Upper lobe of left lung (tissue), 6 donors: ENCODE data around the gene RNF7. TPM values are rescaled to one million over a fixed set of nuclear protein-coding genes. Genes with fewer than 3 reads are reported as not detected.
"Not testable (repeated sequence)": the region's sequence is repeated elsewhere in the genome, so short reads cannot be mapped to it uniquely, and the experiment has no call there.

Source experiments
- ATAC-seq, 2 donors: fragments of 200-7000 bp; cut with Tn5 transposase; one replicate each; pipeline ENCODE4 v1.9.1; 2022; ENCODE audit warnings: mild to moderate bottlenecking in 2 of 2, moderate library complexity in 2 of 2; ENCODE audit not compliant: low FRiP score in 2 of 2
- DNase-seq, 2 donors: peaks; one replicate each; pipeline ENCODE4 v3.0.0-alpha.2; 2019 to 2020
- H3K27ac ChIP-seq, 4 donors: fragments of 200-600 bp; sonication (generic); one replicate each; pipeline ENCODE4 v1.5.1; 2016 to 2019
- H3K27me3 ChIP-seq, 4 donors: fragments of 200-600 bp; sonication (generic); one replicate each; pipeline ENCODE4 v1.5.1; 2017 to 2019
- H3K36me3 ChIP-seq, 4 donors: fragments of 200-600 bp; sonication (generic); one replicate each; pipeline ENCODE4 v1.5.1; 2016 to 2019
- H3K4me1 ChIP-seq, 4 donors: fragments of 200-600 bp; sonication (generic); one replicate each; pipeline ENCODE4 v1.5.1; 2018 to 2019
- H3K4me3 ChIP-seq, 4 donors: fragments of 200-600 bp; sonication (generic); one replicate each; pipeline ENCODE4 v1.5.1; 2017 to 2019; ENCODE audit warnings: mild to moderate bottlenecking in 2 of 4, moderate library complexity in 1 of 4
- H3K9me3 ChIP-seq, 4 donors: fragments of 200-600 bp; sonication (generic); one replicate each; pipeline ENCODE4 v1.5.1; 2018 to 2019
- CTCF ChIP-seq, 6 experiments: fragments of 450-650 bp in 4 of 6; fragments of 200-600 bp in 2 of 6; sonication (generic) in 2 of 6; IDR thresholded peaks; one replicate each; pipeline ENCODE4 v1.5.1; 2016 to 2019; ENCODE audit warnings: antibody characterized with exemption in 6 of 6
- EP300 ChIP-seq, 4 donors: sonication (generic); formaldehyde crosslinking; IDR thresholded peaks; one replicate each; pipeline ENCODE4 v1.5.1; 2017; ENCODE audit warnings: antibody characterized with exemption in 4 of 4, control low read depth in 2 of 4
- POLR2A ChIP-seq, 4 donors: fragments of 450-650 bp; IDR thresholded peaks; one replicate each; pipeline ENCODE4 v1.5.1; 2016 to 2017; ENCODE audit warnings: antibody characterized with exemption in 4 of 4, mild to moderate bottlenecking in 2 of 4
- POLR2AphosphoS5 ChIP-seq, 2 donors: sonication (generic); formaldehyde crosslinking; IDR thresholded peaks; one replicate each; pipeline ENCODE4 v1.5.1; 2017; ENCODE audit warnings: antibody characterized with exemption in 2 of 2
- WGBS, 2 donors: methylation state at CpG; one replicate each; pipeline ENCODE4 v1.1.5; 2017 to 2018; 5-methylcytosine and 5-hydroxymethylcytosine counted together
- total RNA-seq, 6 donors: library from RNA; depleted of rRNA in 4 of 6; stranded (reverse); fragments of >200 nt in 4 of 6; gene quantifications; one replicate each; pipeline versions ENCODE4 v1.1.0 to v1.2.1, GENCODE V29; 2016 to 2021
- donor health status: DM: no; HTN: no; CAD: no; lungs with moderate emphysema.
- donor health status: DM: no; HTN: yes; CAD: no; lungs with severe emphysema.

RNF7 gene
- total RNA-seq, 6 donors from 2014 or later = 9.4 to 76.3 (median 49.0) TPM

GRCh38 chr3:141753399-141753798 is 15.3 kb downstream of the RNF7 start:
- H3K27ac ChIP-seq = no peak overlapping the region
- peaks cover 2 to 41% (median 7%) of the 10 kb centered on the region in 4 donors for H3K36me3 ChIP-seq
- WGBS, 2 donors = 95% methylated on average over 3 of the region's 3 CpGs

GRCh38 chr3:141754032-141754431 is 15.9 kb downstream of the RNF7 start:
- DNase-seq = no peak
- 96% methylated on average over 1 of the region's 1 CpG for WGBS, 2 donors
- Histone ChIP-seq H3K36me3 (peaks cover 2 to 34% (median 7%) of the 10 kb centered on the region in 4 donors), H3K27me3 (no peaks in the 10 kb centered on the region), H3K4me3 (no peak overlapping the region), H3K9me3 (no peaks in the 10 kb centered on the region), H3K4me1 (no peaks in the 10 kb centered on the region), H3K27ac (no peak overlapping the region)
- no peak for ATAC-seq
- TF ChIP-seq CTCF (IDR thresholded peaks at IDR 0.05) (no peak), EP300 (IDR thresholded peaks at IDR 0.05) (no peak), POLR2A (IDR thresholded peaks at IDR 0.05) (no peak), POLR2AphosphoS5 (IDR thresholded peaks at IDR 0.05) (no peak)

More at GRCh38 chr3:141753399-141753798, 15.3 kb downstream of the RNF7 start:
- DNase-seq = no peak
- Histone ChIP-seq H3K4me1 (no peaks in the 10 kb centered on the region), H3K27me3 (no peaks in the 10 kb centered on the region), H3K9me3 (no peaks in the 10 kb centered on the region), H3K4me3 (no peak overlapping the region)
- TF ChIP-seq EP300 (IDR thresholded peaks at IDR 0.05) = no peak
- TF ChIP-seq POLR2A (IDR thresholded peaks at IDR 0.05) = no peak
- ATAC-seq = no peak

- peak in 1 of 2 donors; percentile 13 for DNase-seq
- not testable (repeated sequence) for H3K27ac ChIP-seq, H3K4me1 ChIP-seq, H3K9me3 ChIP-seq, H3K36me3 ChIP-seq, H3K27me3 ChIP-seq, ATAC-seq, H3K4me3 ChIP-seq
- WGBS, 2 donors = 82 to 100% methylated on average over 7 to 11 of the region's 19 CpGs
Measured at GRCh38 chr3:141762552-141762951, 24.5 kb downstream of the RNF7 start.

- Histone ChIP-seq H3K4me3 (no peak within 1 kb of the TSS), H3K27me3 (no peaks in the 10 kb centered on the region), H3K9me3 (no peaks in the 10 kb centered on the region), H3K27ac (no peak within 1 kb of the TSS), H3K36me3 (no peaks in the 10 kb centered on the region), H3K4me1 (peaks cover 0 to 9% (median 0%) of the 10 kb centered on the region in 4 donors)
- DNase-seq (peak in 1 of 2 donors; percentile 15), ATAC-seq (no peak)
- TF ChIP-seq CTCF (IDR thresholded peaks at IDR 0.05) (no peak), POLR2A (IDR thresholded peaks at IDR 0.05) (no peak), POLR2AphosphoS5 (IDR thresholded peaks at IDR 0.05) (no peak), EP300 (IDR thresholded peaks at IDR 0.05) (no peak)
- 94 to 98% methylated on average over 8 to 9 of the region's 9 CpGs for WGBS, 2 donors
Measured at GRCh38 chr3:141763088-141763750, 25.1 kb downstream of the RNF7 start, which contains the start of gene GRK7. TSS of gene GRK7 (plus strand) at chr3:141763408. CDS start at chr3:141778285, 14,877 bp downstream.

GRCh38 chr3:141764045-141764444 is 25.9 kb downstream of the RNF7 start:
- 93 to 97% methylated on average over 2 of the region's 2 CpGs for WGBS, 2 donors
- ATAC-seq (no peak), DNase-seq (no peak)
- TF ChIP-seq POLR2AphosphoS5 (IDR thresholded peaks at IDR 0.05) (no peak), POLR2A (IDR thresholded peaks at IDR 0.05) (no peak), EP300 (IDR thresholded peaks at IDR 0.05) (no peak), CTCF (IDR thresholded peaks at IDR 0.05) (no peak)
- Histone ChIP-seq H3K27me3 (no peaks in the 10 kb centered on the region), H3K36me3 (no peaks in the 10 kb centered on the region), H3K27ac (no peak overlapping the region), H3K9me3 (no peaks in the 10 kb centered on the region), H3K4me3 (no peak overlapping the region), H3K4me1 (peaks cover 0 to 13% (median 0%) of the 10 kb centered on the region in 4 donors)

- TF ChIP-seq CTCF (IDR thresholded peaks at IDR 0.05) = no peak
- TF ChIP-seq POLR2A (IDR thresholded peaks at IDR 0.05) = no peak
- no peak for TF ChIP-seq EP300 (IDR thresholded peaks at IDR 0.05)
- TF ChIP-seq POLR2AphosphoS5 (IDR thresholded peaks at IDR 0.05) = no peak
- no peak overlapping the region for H3K27ac ChIP-seq
- WGBS, 2 donors = 80 to 94% methylated on average over 1 of the region's 1 CpG
- no peak overlapping the region for H3K4me3 ChIP-seq
- H3K4me1 ChIP-seq = peaks cover 0 to 16% (median 0%) of the 10 kb centered on the region in 4 donors
- no peaks in the 10 kb centered on the region for H3K36me3 ChIP-seq
- H3K27me3 ChIP-seq = no peaks in the 10 kb centered on the region
- ATAC-seq (no peak), DNase-seq (no peak)
- no peaks in the 10 kb centered on the region for H3K9me3 ChIP-seq
Measured at GRCh38 chr3:141764465-141764864, 26.4 kb downstream of the RNF7 start.
